ENCODE data around the gene SMYD3. TPM values are rescaled to one million over a fixed set of nuclear protein-coding genes. Genes with fewer than 3 reads are reported as not detected.

SMYD3 gene
- polyA plus RNA-seq, 1 donor from 2014 or later = 48.6 TPM

GRCh38 chr1:246460406-246460805, 46.7 kb downstream of the SMYD3 start:
- Histone ChIP-seq H3K4me2 (ENCODE audit: low read length) (no peak overlapping the region), H2AFZ (ENCODE audit: low read depth, low read length) (no peak overlapping the region), H3K9me2 (ENCODE audit: insufficient read depth, low read length) (no peaks in the 10 kb centered on the region), H3K4me3 (ENCODE audit: low read length) (no peak overlapping the region), H3K27me3 (ENCODE audit: insufficient read depth, low read depth, low read length) (no peaks in the 10 kb centered on the region), H4K20me1 (ENCODE audit: insufficient read depth) (no peaks in the 10 kb centered on the region), H3K27ac (ENCODE audit: low read length) (no peak overlapping the region), H3K9ac (ENCODE audit: low read length) (no peak overlapping the region), H3K36me3 (ENCODE audit: insufficient read depth, low read length) (no peaks in the 10 kb centered on the region), H3K9me3 (ENCODE audit: low read length) (no peaks in the 10 kb centered on the region), H3K79me2 (replicated peaks; ENCODE audit: insufficient read depth, low read length) (no peaks in the 10 kb centered on the region), H3F3A (ENCODE audit: insufficient read depth, low read length, poor library complexity, severe bottlenecking) (no peaks in the 10 kb centered on the region)
- TF ChIP-seq POLR2AphosphoS5 (IDR thresholded peaks at IDR 0.05) (no peak), EZH2 (IDR thresholded peaks at IDR 0.05; ENCODE audit: borderline replicate concordance, insufficient read depth, low read length, poor library complexity, severe bottlenecking) (no peak), RAD21 (conservative IDR thresholded peaks at IDR 0.05) (no peak), CTCF (IDR thresholded peaks at IDR 0.05; ENCODE audit: poor library complexity, severe bottlenecking) (no peak), MXI1 (conservative IDR thresholded peaks at IDR 0.05; ENCODE audit: poor library complexity, severe bottlenecking) (no peak), REST (IDR thresholded peaks at IDR 0.05; ENCODE audit: borderline replicate concordance) (no peak)

- no peak overlapping the region for H3K27ac ChIP-seq (ENCODE audit: low read length)
- H3K27me3 ChIP-seq (ENCODE audit: insufficient read depth, low read depth, low read length) = no peaks in the 10 kb centered on the region
- H2AFZ ChIP-seq (ENCODE audit: low read depth, low read length) = no peak overlapping the region
- H3K79me2 ChIP-seq (replicated peaks; ENCODE audit: insufficient read depth, low read length) = no peaks in the 10 kb centered on the region
- H4K20me1 ChIP-seq (ENCODE audit: insufficient read depth) = no peaks in the 10 kb centered on the region
- H3K4me3 ChIP-seq (ENCODE audit: low read length) = no peak overlapping the region
- H3K36me3 ChIP-seq (ENCODE audit: insufficient read depth, low read length) = no peaks in the 10 kb centered on the region
- H3F3A ChIP-seq (ENCODE audit: insufficient read depth, low read length, poor library complexity, severe bottlenecking) = no peaks in the 10 kb centered on the region
- no peak overlapping the region for H3K4me2 ChIP-seq (ENCODE audit: low read length)
- H3K9me3 ChIP-seq (ENCODE audit: low read length) = no peaks in the 10 kb centered on the region
- H3K9me2 ChIP-seq (ENCODE audit: insufficient read depth, low read length) = no peaks in the 10 kb centered on the region
- TF ChIP-seq RAD21 (conservative IDR thresholded peaks at IDR 0.05) = no peak
- TF ChIP-seq MXI1 (conservative IDR thresholded peaks at IDR 0.05; ENCODE audit: poor library complexity, severe bottlenecking) = no peak
- no peak for TF ChIP-seq SMC3 (conservative IDR thresholded peaks at IDR 0.05; ENCODE audit: poor library complexity)
- TF ChIP-seq CTCF (IDR thresholded peaks at IDR 0.05; ENCODE audit: poor library complexity, severe bottlenecking) = no peak
- H3K9ac ChIP-seq (ENCODE audit: low read length) = no peak overlapping the region
Measured at GRCh38 chr1:246459221-246459620, 47.9 kb downstream of the SMYD3 start.

All from neural cell (in vitro differentiated cells).